NCI-H460 (cell line): ENCODE results near the gene NEK10. TPM values are rescaled to one million over a fixed set of nuclear protein-coding genes. Genes with fewer than 3 reads are reported as not detected.

Source experiments
- DNase-seq: peaks from one replicate; pipeline ENCODE4 v3.0.0-alpha.2; 2016; ENCODE audit warnings: low read depth; ENCODE audit errors: extremely low read depth
- total RNA-seq: library from RNA; depleted of rRNA; stranded (reverse); fragments of >200 nt; shearing (Covaris generic); gene quantifications from 2 replicates; pipeline ENCODE4 v1.2.3, GENCODE V29; 2014

Gene NEK10
- total RNA-seq, 1 experiment from 2014 or later = 1.5 TPM

GRCh38 chr3:27254896-27255295, 114.3 kb downstream of the NEK10 start:
- no peak for DNase-seq

GRCh38 chr3:27253831-27254230, 115.4 kb downstream of the NEK10 start:
- DNase-seq = peak; percentile 51

- DNase-seq = no peak
These were observed 115.8 kb downstream of the NEK10 start for GRCh38 chr3:27253391-27253790.

GRCh38 chr3:27252646-27253045, 116.5 kb downstream of the NEK10 start:
- no peak for DNase-seq

GRCh38 chr3:27244374-27244773, 124.8 kb downstream of the NEK10 start:
- no peak for DNase-seq

- DNase-seq = no peak
These were observed 129.2 kb downstream of the NEK10 start for GRCh38 chr3:27239951-27240350.

GRCh38 chr3:27228805-27229204, 140.4 kb downstream of the NEK10 start:
- DNase-seq = no peak

GRCh38 chr3:27224197-27224596, 145.0 kb downstream of the NEK10 start:
- DNase-seq = no peak

- DNase-seq = no peak
These were observed 147.8 kb downstream of the NEK10 start for GRCh38 chr3:27221264-27221932.

- DNase-seq = no peak
These were observed 149.0 kb downstream of the NEK10 start for GRCh38 chr3:27220166-27220565.

- DNase-seq = no peak
These were observed 149.9 kb downstream of the NEK10 start for GRCh38 chr3:27219127-27219845.

- DNase-seq = no peak
These were observed 152.1 kb downstream of the NEK10 start for GRCh38 chr3:27216955-27217552.

- DNase-seq = no peak
These were observed 152.8 kb downstream of the NEK10 start for GRCh38 chr3:27216295-27216855.

GRCh38 chr3:27213450-27213849, 155.7 kb downstream of the NEK10 start:
- DNase-seq = no peak

GRCh38 chr3:27209617-27210264, 159.4 kb downstream of the NEK10 start:
- DNase-seq = no peak

- DNase-seq = no peak
These were observed 160.1 kb downstream of the NEK10 start for GRCh38 chr3:27208961-27209616.

- DNase-seq = no peak
These were observed 166.2 kb downstream of the NEK10 start for GRCh38 chr3:27202959-27203358.

- no peak for DNase-seq
These were observed 167.7 kb downstream of the NEK10 start for GRCh38 chr3:27201492-27201891.

GRCh38 chr3:27200721-27201489, 168.3 kb downstream of the NEK10 start:
- no peak for DNase-seq
